ENCODE measurements around the gene ZNF778. TPM values are rescaled to one million over a fixed set of nuclear protein-coding genes. Genes with fewer than 3 reads are reported as not detected.

Gene ZNF778
- total RNA-seq, 1 experiment from 2014 or later = 31.2 TPM

DNA sequence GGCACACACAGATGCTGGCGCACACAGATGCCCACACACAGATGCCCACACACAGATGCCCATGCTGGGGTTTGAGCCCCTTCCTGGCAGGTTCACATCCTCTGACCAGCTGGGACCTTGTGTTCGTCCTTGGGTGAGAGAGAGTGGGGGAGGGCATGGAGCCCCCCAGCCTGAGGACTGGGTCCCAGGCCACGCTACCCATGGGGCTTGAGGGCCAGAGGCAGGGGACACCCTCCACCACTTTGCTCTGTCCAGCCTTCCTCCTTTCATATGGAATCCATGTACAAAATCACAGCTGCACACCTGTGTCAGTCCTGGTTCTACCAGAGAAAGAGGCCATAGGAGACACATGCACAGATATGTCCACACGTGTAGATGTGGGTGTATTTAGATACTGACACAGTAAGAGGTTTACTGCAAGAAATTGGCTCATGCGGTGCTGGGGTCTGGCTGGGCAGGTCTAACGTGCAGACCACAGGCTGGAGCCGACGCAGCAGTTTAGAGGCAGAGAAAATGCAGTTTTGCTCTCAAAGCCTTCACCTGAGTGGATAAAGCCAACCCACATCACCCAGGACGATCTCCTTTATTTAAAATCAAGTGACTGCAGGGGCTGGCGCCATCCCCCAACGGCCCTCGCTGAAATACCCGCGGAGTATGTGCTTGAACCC, 28.0 kb upstream of the ZNF778 start:
- TF ChIP-seq ZNF416 (CRISPR knock-in tag; IDR thresholded peaks at IDR 0.05) (no peak), ATF2 (CRISPR knock-in tag; IDR thresholded peaks at IDR 0.05; ENCODE audit: borderline replicate concordance, low read depth) (no peak), ZNF396 (CRISPR knock-in tag; IDR thresholded peaks at IDR 0.05; ENCODE audit: borderline replicate concordance) (no peak), ZNF263 (CRISPR knock-in tag; IDR thresholded peaks at IDR 0.05; ENCODE audit: low read depth) (no peak), MAX (CRISPR knock-in tag; IDR thresholded peaks at IDR 0.05) (no peak), ZNF671 (CRISPR knock-in tag; IDR thresholded peaks at IDR 0.05) (no peak), ZNF121 (CRISPR knock-in tag; IDR thresholded peaks at IDR 0.05) (no peak), OVOL2 (CRISPR knock-in tag; IDR thresholded peaks at IDR 0.05; ENCODE audit: borderline replicate concordance) (no peak), HMGA2 (CRISPR knock-in tag; IDR thresholded peaks at IDR 0.05) (no peak), MYBL2 (CRISPR knock-in tag; IDR thresholded peaks at IDR 0.05) (no peak), STAT6 (CRISPR knock-in tag; conservative IDR thresholded peaks at IDR 0.05; ENCODE audit: low read depth) (no peak), CDX4 (CRISPR knock-in tag; IDR thresholded peaks at IDR 0.05; ENCODE audit: borderline replicate concordance) (no peak), FOXJ3 (CRISPR knock-in tag; IDR thresholded peaks at IDR 0.05; ENCODE audit: borderline replicate concordance) (no peak), NFATC4 (CRISPR knock-in tag; IDR thresholded peaks at IDR 0.05) (no peak), NFE2L1 (CRISPR knock-in tag; IDR thresholded peaks at IDR 0.05) (no peak), CREB1 (CRISPR knock-in tag; IDR thresholded peaks at IDR 0.05) (no peak), ZSCAN18 (CRISPR knock-in tag; IDR thresholded peaks at IDR 0.05) (no peak)
- TF ChIP-seq, protein P1, sequence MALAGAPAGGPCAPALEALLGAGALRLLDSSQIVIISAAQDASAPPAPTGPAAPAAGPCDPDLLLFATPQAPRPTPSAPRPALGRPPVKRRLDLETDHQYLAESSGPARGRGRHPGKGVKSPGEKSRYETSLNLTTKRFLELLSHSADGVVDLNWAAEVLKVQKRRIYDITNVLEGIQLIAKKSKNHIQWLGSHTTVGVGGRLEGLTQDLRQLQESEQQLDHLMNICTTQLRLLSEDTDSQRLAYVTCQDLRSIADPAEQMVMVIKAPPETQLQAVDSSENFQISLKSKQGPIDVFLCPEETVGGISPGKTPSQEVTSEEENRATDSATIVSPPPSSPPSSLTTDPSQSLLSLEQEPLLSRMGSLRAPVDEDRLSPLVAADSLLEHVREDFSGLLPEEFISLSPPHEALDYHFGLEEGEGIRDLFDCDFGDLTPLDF (CRISPR knock-in tag; IDR thresholded peaks at IDR 0.05) = no peak
- TF ChIP-seq, protein P2, sequence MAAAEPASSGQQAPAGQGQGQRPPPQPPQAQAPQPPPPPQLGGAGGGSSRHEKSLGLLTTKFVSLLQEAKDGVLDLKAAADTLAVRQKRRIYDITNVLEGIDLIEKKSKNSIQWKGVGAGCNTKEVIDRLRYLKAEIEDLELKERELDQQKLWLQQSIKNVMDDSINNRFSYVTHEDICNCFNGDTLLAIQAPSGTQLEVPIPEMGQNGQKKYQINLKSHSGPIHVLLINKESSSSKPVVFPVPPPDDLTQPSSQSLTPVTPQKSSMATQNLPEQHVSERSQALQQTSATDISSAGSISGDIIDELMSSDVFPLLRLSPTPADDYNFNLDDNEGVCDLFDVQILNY (CRISPR knock-in tag; IDR thresholded peaks at IDR 0.05) = no peak
- no peaks in the 10 kb centered on the region for H3K9me3 Mint-ChIP-seq
- CTCF ChIA-PET = no interaction called here
- POLR2A ChIA-PET = no interaction called here
- ATAC-seq = no peak
- no peak for DNase-seq (ENCODE audit: low spot score)
- H3K27ac Mint-ChIP-seq = no peak overlapping the region
- H3K4me3 Mint-ChIP-seq = no peak overlapping the region
- H3K36me3 Mint-ChIP-seq = no peaks in the 10 kb centered on the region
- H3K4me1 Mint-ChIP-seq = no peaks in the 10 kb centered on the region
- peaks cover 3% of the 10 kb centered on the region for H3K27me3 Mint-ChIP-seq (ENCODE audit: low read depth)
